OCI-LY3 (cell line): ENCODE data around the gene TF.

ENCODE experiments used
- H2AFZ ChIP-seq: fragments of 200-600, 300-600 bp; shearing (Covaris generic); 2 replicates; pipeline ENCODE4 v1.6.0; 2014; ENCODE audit warnings: antibody characterized with exemption, low read depth, low read length
- H3K27ac ChIP-seq: fragments of 200-600, 300-600 bp; sonication (generic); 2 replicates; pipeline ENCODE4 v1.5.1; 2014; ENCODE audit warnings: mild to moderate bottlenecking, low read length, moderate library complexity, mixed read lengths
- H3K27me3 ChIP-seq: fragments of 200-600, 300-600 bp; sonication (generic); 2 replicates; pipeline ENCODE4 v1.6.1; 2014; ENCODE audit warnings: low read depth, low read length, mixed read lengths
- H3K36me3 ChIP-seq: fragments of 200-600, 300-600 bp; sonication (generic); replicated peaks from 2 replicates; pipeline ENCODE3; 2014; ENCODE audit warnings: low read depth, low read length, mixed read lengths
- H3K4me1 ChIP-seq: fragments of 300-600, 200-600 bp; sonication (generic); 2 replicates; pipeline ENCODE4 v1.6.1; 2014; ENCODE audit warnings: low read length, mixed read lengths
- H3K4me2 ChIP-seq: fragments of 200-600, 300-600 bp; sonication (generic); 2 replicates; pipeline ENCODE4 v1.6.1; 2014; ENCODE audit warnings: low read length, mixed read lengths
- H3K4me3 ChIP-seq: fragments of 300-600, 200-600 bp; sonication (generic); 2 replicates; pipeline ENCODE4 v1.5.1; 2014; ENCODE audit warnings: antibody characterized with exemption, mild to moderate bottlenecking, low read length, moderate library complexity
- H3K79me2 ChIP-seq: fragments of 300-600, 200-600 bp; shearing (Covaris generic); 2 replicates; pipeline ENCODE4 v1.6.1; 2014; ENCODE audit warnings: mild to moderate bottlenecking, low read length, mixed read lengths
- H3K9ac ChIP-seq: fragments of 300-600, 200-600 bp; shearing (Covaris generic); 2 replicates; pipeline ENCODE4 v1.6.0; 2014; ENCODE audit warnings: mild to moderate bottlenecking, low read length, moderate library complexity
- H3K9me3 ChIP-seq: fragments of 200-600, 300-600 bp; shearing (Covaris generic); 2 replicates; pipeline ENCODE4 v1.6.1; 2014; ENCODE audit warnings: low read length, mixed read lengths; ENCODE audit not compliant: insufficient read depth
- H4K20me1 ChIP-seq: fragments of 200-600, 300-600 bp; sonication (generic); 2 replicates; pipeline ENCODE4 v1.6.1; 2016; ENCODE audit warnings: low read length, mixed read lengths; ENCODE audit not compliant: insufficient read depth
- EZH2phosphoT487 ChIP-seq: fragments of 200-600 bp; shearing (Covaris generic); IDR thresholded peaks from 2 replicates; pipeline ENCODE4 v1.6.1; 2018; ENCODE audit warnings: antibody characterized with exemption, mixed run types, low read depth
- TF ChIP-seq, protein P1 (sequence below): fragments of 200-600, 300-600 bp; sonication (generic); IDR thresholded peaks from 2 replicates; pipeline ENCODE4 v1.5.1; 2014; ENCODE audit warnings: antibody characterized with exemption, low read length, low read depth

Gene TF

DNA sequence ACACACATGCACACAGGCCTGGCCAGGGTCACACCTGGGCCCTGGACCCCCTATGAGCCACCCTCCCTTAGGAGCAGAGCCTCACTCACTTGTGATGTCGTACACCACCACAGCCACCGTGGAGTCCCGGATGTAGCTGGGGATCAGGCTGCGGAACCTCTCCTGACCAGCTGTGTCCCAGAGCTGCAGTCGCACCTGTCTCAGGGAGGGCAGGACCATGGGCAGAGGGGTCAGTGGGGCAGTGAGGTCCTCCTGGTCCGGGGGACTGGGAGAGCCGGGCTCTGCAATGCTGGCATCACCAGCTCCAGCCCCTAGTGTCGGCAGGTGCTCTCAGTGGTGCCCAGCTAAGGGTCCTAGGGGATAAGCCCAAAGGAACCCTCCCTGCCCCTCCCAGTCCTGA, 95.0 kb downstream of the TF start:
- Histone ChIP-seq H3K9me3 (no peaks in the 10 kb centered on the region), H3K4me2 (no peak overlapping the region), H3K27ac (no peak overlapping the region), H3K4me3 (no peak overlapping the region), H3K36me3 (no peaks in the 10 kb centered on the region), H3K79me2 (no peaks in the 10 kb centered on the region), H3K9ac (no peak overlapping the region), H2AFZ (no peak overlapping the region), H3K4me1 (no peaks in the 10 kb centered on the region), H3K27me3 (peaks cover 8% of the 10 kb centered on the region), H4K20me1 (no peaks in the 10 kb centered on the region)
- TF ChIP-seq EZH2phosphoT487 = no peak
- TF ChIP-seq, protein P1, sequence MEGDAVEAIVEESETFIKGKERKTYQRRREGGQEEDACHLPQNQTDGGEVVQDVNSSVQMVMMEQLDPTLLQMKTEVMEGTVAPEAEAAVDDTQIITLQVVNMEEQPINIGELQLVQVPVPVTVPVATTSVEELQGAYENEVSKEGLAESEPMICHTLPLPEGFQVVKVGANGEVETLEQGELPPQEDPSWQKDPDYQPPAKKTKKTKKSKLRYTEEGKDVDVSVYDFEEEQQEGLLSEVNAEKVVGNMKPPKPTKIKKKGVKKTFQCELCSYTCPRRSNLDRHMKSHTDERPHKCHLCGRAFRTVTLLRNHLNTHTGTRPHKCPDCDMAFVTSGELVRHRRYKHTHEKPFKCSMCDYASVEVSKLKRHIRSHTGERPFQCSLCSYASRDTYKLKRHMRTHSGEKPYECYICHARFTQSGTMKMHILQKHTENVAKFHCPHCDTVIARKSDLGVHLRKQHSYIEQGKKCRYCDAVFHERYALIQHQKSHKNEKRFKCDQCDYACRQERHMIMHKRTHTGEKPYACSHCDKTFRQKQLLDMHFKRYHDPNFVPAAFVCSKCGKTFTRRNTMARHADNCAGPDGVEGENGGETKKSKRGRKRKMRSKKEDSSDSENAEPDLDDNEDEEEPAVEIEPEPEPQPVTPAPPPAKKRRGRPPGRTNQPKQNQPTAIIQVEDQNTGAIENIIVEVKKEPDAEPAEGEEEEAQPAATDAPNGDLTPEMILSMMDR = no peak

- H3K36me3 ChIP-seq = no peaks in the 10 kb centered on the region
- no peaks in the 10 kb centered on the region for H4K20me1 ChIP-seq
- TF ChIP-seq EZH2phosphoT487 = no peak
- TF ChIP-seq, protein P1 = no peak
- H3K9ac ChIP-seq = no peak overlapping the region
- H3K27me3 ChIP-seq = peaks cover 8% of the 10 kb centered on the region
- no peaks in the 10 kb centered on the region for H3K4me1 ChIP-seq
- no peaks in the 10 kb centered on the region for H3K79me2 ChIP-seq
- H3K4me3 ChIP-seq = no peak overlapping the region
- H3K4me2 ChIP-seq = no peak overlapping the region
- no peak overlapping the region for H2AFZ ChIP-seq
- H3K9me3 ChIP-seq = no peaks in the 10 kb centered on the region
- H3K27ac ChIP-seq = no peak overlapping the region
Measured at GRCh38 chr3:133842158-133842557, 96.0 kb downstream of the TF start.

DNA sequence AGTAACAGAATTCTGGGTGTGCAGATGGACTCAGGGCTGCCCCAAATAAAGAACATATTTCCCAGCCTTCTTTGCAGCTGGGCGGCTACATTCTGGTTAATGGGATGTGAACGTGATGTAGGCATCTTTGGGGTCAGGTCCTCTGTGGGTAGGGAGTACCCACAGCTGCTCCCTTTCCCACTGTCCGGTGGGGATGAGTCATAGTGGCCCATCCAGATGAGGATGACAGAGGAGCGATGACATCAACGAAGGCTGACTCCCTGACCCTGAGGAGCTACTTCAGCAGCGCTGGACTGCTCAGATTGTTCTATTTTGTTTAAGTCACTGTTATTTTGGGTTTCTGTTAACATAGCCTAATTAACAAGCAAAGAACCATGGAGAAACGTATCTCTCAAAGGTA, 97.4 kb downstream of the TF start:
- Histone ChIP-seq H3K9me3 (no peaks in the 10 kb centered on the region), H3K27me3 (peaks cover 14% of the 10 kb centered on the region), H3K4me2 (no peak overlapping the region), H3K36me3 (no peaks in the 10 kb centered on the region), H4K20me1 (no peaks in the 10 kb centered on the region), H2AFZ (no peak overlapping the region), H3K4me3 (no peak overlapping the region), H3K9ac (no peak overlapping the region), H3K79me2 (no peaks in the 10 kb centered on the region), H3K27ac (no peak overlapping the region), H3K4me1 (no peaks in the 10 kb centered on the region)
- TF ChIP-seq, protein P1 = no peak
- TF ChIP-seq EZH2phosphoT487 = no peak

DNA sequence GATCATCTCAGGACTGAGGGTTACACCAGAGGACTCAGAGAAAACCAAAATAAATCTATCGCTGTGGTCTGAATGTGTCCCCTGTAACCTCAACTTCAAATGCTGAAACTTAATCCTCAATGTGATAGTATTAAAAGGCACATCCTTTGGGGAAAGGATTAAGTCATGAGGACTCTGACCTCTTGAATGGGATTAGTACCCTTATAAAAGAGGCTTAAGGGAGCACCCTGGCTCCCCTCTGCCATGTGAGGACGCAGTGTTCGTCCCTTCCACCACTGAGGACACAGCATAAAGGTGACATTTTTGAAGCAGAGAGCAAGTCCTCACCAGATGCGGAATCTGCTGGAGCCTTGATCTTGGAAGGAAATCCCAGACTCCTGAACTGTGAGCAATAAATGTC, 98.9 kb downstream of the TF start:
- Histone ChIP-seq H3K9ac (no peak overlapping the region), H3K4me1 (peaks cover 8% of the 10 kb centered on the region), H3K9me3 (no peaks in the 10 kb centered on the region), H4K20me1 (no peaks in the 10 kb centered on the region), H2AFZ (no peak overlapping the region), H3K36me3 (no peaks in the 10 kb centered on the region), H3K79me2 (no peaks in the 10 kb centered on the region), H3K4me3 (no peak overlapping the region), H3K27ac (no peak overlapping the region), H3K4me2 (no peak overlapping the region), H3K27me3 (peaks cover 14% of the 10 kb centered on the region)
- TF ChIP-seq, protein P1 = no peak
- no peak for TF ChIP-seq EZH2phosphoT487
